Tibial artery (tissue), 4 donors: ENCODE data around the gene ANKRD17.

Source experiments
- DNase-seq, 2 donors: peaks; one replicate each; pipeline ENCODE4 v3.0.0-alpha.2; 2019
- H3K27ac ChIP-seq, 2 donors: fragments of 200-600 bp; sonication (generic) in 1 of 2; 1 replicate in 1 of 2; 2 replicates in 1 of 2; pipeline ENCODE4 v1.5.1; 2018 to 2019; ENCODE audit warnings: mild to moderate bottlenecking in 1 of 2
- H3K27me3 ChIP-seq, 2 donors: fragments of 200-600 bp; sonication (generic) in 1 of 2; one replicate each; pipeline versions ENCODE4 v1.5.1 to v1.6.0; 2016 to 2019
- H3K36me3 ChIP-seq, 3 donors: fragments of 200-600 bp; sonication (generic) in 2 of 3; one replicate each; pipeline ENCODE4 v1.5.1; 2016 to 2019; ENCODE audit warnings: mild to moderate bottlenecking in 2 of 3
- H3K4me1 ChIP-seq, 4 donors: fragments of 200-600 bp; sonication (generic) in 2 of 4; 1 replicate in 3 of 4; 2 replicates in 1 of 4; pipeline ENCODE4 v1.5.1; 2016 to 2019
- H3K4me3 ChIP-seq, 2 donors: fragments of 200-600 bp; sonication (generic) in 1 of 2; 1 replicate in 1 of 2; 2 replicates in 1 of 2; pipeline ENCODE4 v1.5.1; 2018 to 2019; ENCODE audit warnings: mild to moderate bottlenecking in 2 of 2
- H3K9me3 ChIP-seq, 3 donors: fragments of 200-600 bp; sonication (generic) in 1 of 3; one replicate each; pipeline ENCODE4 v1.5.1; 2016 to 2019
- CTCF ChIP-seq, 2 experiments: fragments of 200-600 bp in 1 of 2; fragments of 450-650 bp in 1 of 2; IDR thresholded peaks; one replicate each; pipeline ENCODE4 v1.5.1; 2017 to 2019; ENCODE audit warnings: antibody characterized with exemption in 2 of 2, mild to moderate bottlenecking in 1 of 2, moderate library complexity in 1 of 2
- intact Hi-C: fragments of 100-400 bp; cut with DNase I; formaldehyde crosslinking; loops from one replicate; pipeline ENCODE4 v1.15.0; 2023; ENCODE audit warnings: low total_unique reads

ANKRD17 gene

GRCh38 chr4:73036123-73036522, 222.5 kb downstream of the ANKRD17 start:
- no peak overlapping the region for H3K4me3 ChIP-seq
- peaks cover 0 to 11% (median 9%) of the 10 kb centered on the region in 3 donors for H3K9me3 ChIP-seq
- DNase-seq, result no peak
- TF ChIP-seq CTCF (IDR thresholded peaks at IDR 0.05), result no peak
- no peaks in the 10 kb centered on the region for H3K4me1 ChIP-seq
- H3K27me3 ChIP-seq, result no peaks in the 10 kb centered on the region
- intact Hi-C loops, result no loop called here
- H3K36me3 ChIP-seq, result peaks cover 0 to 6% (median 0%) of the 10 kb centered on the region in 3 donors
- H3K27ac ChIP-seq, result no peak overlapping the region

- Histone ChIP-seq H3K27ac (no peak overlapping the region), H3K4me3 (no peak overlapping the region), H3K9me3 (peaks cover 0 to 11% (median 9%) of the 10 kb centered on the region in 3 donors), H3K27me3 (no peaks in the 10 kb centered on the region), H3K36me3 (peaks cover 0 to 6% (median 0%) of the 10 kb centered on the region in 3 donors), H3K4me1 (no peaks in the 10 kb centered on the region)
- no peak for TF ChIP-seq CTCF (IDR thresholded peaks at IDR 0.05)
- intact Hi-C loops, result no loop called here
- no peak for DNase-seq
Observed at GRCh38 chr4:73034896-73035295, 223.7 kb downstream of the ANKRD17 start.

GRCh38 chr4:73028621-73029020, 230.0 kb downstream of the ANKRD17 start:
- H3K9me3 ChIP-seq, result no peaks in the 10 kb centered on the region
- intact Hi-C loops, result loop anchor here (10.0 kb wide), 1 partner anchor 524 kb away; no protein-coding TSS in a partner anchor
- no peaks in the 10 kb centered on the region for H3K27me3 ChIP-seq
- H3K4me3 ChIP-seq, result no peak overlapping the region
- no peaks in the 10 kb centered on the region for H3K4me1 ChIP-seq
- DNase-seq, result no peak
- no peak for TF ChIP-seq CTCF (IDR thresholded peaks at IDR 0.05)
- H3K27ac ChIP-seq, result no peak overlapping the region
- no peaks in the 10 kb centered on the region for H3K36me3 ChIP-seq
